SJCRH30 (cell line): ENCODE data around the gene HLX. TPM values are rescaled to one million over a fixed set of nuclear protein-coding genes. Genes with fewer than 3 reads are reported as not detected.
A peak's percentile ranks its signal among the peaks of the same experiment; 100 is the strongest.

Experiments used
- DNase-seq, 2 experiments: peaks; one replicate each; pipeline ENCODE4 v3.0.0-alpha.2; 2015 to 2020
- H3K27ac ChIP-seq: fragments of 250-450 bp; sonication (Bioruptor Pico); 2 replicates; pipeline ENCODE4 v1.5.1; 2020; ENCODE audit warnings: mild to moderate bottlenecking, moderate library complexity
- H3K27me3 ChIP-seq: fragments of 250-450 bp; sonication (Bioruptor Pico); 2 replicates; pipeline ENCODE4 v1.5.1; 2020; ENCODE audit warnings: mild to moderate bottlenecking, moderate library complexity
- H3K36me3 ChIP-seq: fragments of 250-450 bp; sonication (Bioruptor Pico); 2 replicates; pipeline ENCODE4 v1.5.1; 2020; ENCODE audit warnings: mild to moderate bottlenecking, moderate library complexity
- H3K4me1 ChIP-seq: fragments of 250-450 bp; sonication (Bioruptor Pico); 2 replicates; pipeline ENCODE4 v1.5.1; 2020; ENCODE audit warnings: mild to moderate bottlenecking, moderate library complexity
- H3K4me3 ChIP-seq: fragments of 250-450 bp; sonication (Bioruptor Pico); 2 replicates; pipeline ENCODE4 v1.5.1; 2020; ENCODE audit warnings: mild to moderate bottlenecking, moderate library complexity
- H3K9me3 ChIP-seq: fragments of 250-450 bp; sonication (Bioruptor Pico); replicated peaks from 2 replicates; pipeline ENCODE4 v1.5.1; 2020; ENCODE audit warnings: mild to moderate bottlenecking, moderate library complexity
- total RNA-seq: library from RNA; depleted of rRNA; stranded (reverse); fragments of >200 nt; shearing (Covaris generic); gene quantifications from 2 replicates; pipeline ENCODE4 v1.2.3, GENCODE V29; 2014

The HLX gene
- total RNA-seq, 1 experiment from 2014 or later: 15.4 TPM

- Histone ChIP-seq H3K27me3 (no peaks in the 10 kb centered on the region), H3K4me1 (peaks cover 9% of the 10 kb centered on the region), H3K4me3 (no peak overlapping the region), H3K36me3 (peaks cover 13% of the 10 kb centered on the region), H3K27ac (no peak overlapping the region), H3K9me3 (no peaks in the 10 kb centered on the region)
- no peak for DNase-seq
Observed at GRCh38 chr1:220877377-220878095, 1.7 kb upstream of the HLX start.

GRCh38 chr1:220878191-220879075 lies 810 bp upstream of the HLX start:
- H3K4me1 ChIP-seq: peaks cover 9% of the 10 kb centered on the region
- H3K36me3 ChIP-seq: peaks cover 18% of the 10 kb centered on the region
- H3K27ac ChIP-seq: peak overlapping the region; percentile 89
- peak overlapping the region; percentile 92 for H3K4me3 ChIP-seq
- DNase-seq: no peak
- H3K27me3 ChIP-seq: no peaks in the 10 kb centered on the region
- H3K9me3 ChIP-seq: no peaks in the 10 kb centered on the region

GRCh38 chr1:220879509-220880361 lies 492 bp downstream of the HLX start:
- Histone ChIP-seq H3K27ac (peak overlapping the region; percentile 89), H3K4me3 (peak overlapping the region; percentile 92), H3K27me3 (no peaks in the 10 kb centered on the region), H3K9me3 (no peaks in the 10 kb centered on the region), H3K4me1 (peaks cover 2% of the 10 kb centered on the region; the same call in 1 of the 2 replicates), H3K36me3 (peaks cover 31% of the 10 kb centered on the region)
- peak; percentile 59 to 62 for DNase-seq

DNA sequence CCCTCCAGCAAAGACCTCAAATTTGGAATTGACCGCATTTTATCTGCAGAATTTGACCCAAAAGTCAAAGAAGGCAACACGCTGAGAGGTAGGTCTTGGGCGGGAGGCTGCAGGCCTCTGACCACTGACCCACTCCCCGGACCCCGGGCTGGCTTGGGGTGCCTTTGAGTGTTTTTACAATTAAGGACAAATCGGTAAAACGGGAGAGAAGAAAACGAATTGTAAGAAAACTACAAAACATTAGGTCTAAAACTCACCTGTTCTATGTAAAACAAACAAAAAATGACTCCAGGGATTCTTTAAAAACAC lies 1.1 kb downstream of the HLX start:
- Histone ChIP-seq H3K27ac (peak overlapping the region; percentile 89), H3K4me1 (peaks cover 2% of the 10 kb centered on the region; the same call in 1 of the 2 replicates), H3K27me3 (no peaks in the 10 kb centered on the region), H3K36me3 (peaks cover 36% of the 10 kb centered on the region), H3K4me3 (peak overlapping the region; percentile 92), H3K9me3 (no peaks in the 10 kb centered on the region)
- no peak for DNase-seq

DNA sequence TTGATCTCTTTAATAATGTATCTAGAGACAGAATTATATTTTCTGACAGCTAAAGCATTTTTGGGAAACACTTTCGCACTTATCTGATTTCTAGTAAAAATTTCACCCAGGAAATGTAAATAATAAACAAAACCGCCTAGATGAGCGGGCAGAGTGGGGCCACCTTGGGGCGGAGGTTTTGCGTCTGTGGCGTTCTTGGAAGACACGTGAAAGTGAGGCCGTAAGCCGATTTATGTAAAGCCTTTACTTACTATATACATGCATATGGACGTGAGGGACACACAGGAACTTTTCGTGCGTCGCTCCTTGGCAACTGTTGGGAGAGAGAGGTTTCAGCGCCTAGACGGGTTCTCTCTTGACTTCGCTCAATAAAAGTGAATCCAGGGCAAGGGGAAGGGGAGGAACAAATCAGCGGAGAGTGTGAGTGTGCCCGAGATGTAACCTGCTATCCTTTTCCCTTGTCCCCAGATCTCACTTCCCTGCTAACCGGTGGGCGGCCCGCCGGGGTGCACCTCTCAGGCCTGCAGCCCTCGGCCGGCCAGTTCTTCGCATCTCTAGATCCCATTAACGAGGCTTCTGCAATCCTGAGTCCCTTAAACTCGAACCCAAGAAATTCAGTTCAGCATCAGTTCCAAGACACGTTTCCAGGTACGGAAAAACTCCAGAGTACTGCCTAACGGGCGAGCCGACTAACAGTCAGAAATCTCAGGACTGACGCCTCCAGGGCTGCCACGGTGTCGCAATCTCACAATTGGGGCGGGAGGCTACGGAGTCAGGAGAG lies 1.7 kb downstream of the HLX start:
- H3K4me1 ChIP-seq: peaks cover 2% of the 10 kb centered on the region; the same call in 1 of the 2 replicates
- DNase-seq: peak in 1 of 2 experiments; percentile 46
- H3K36me3 ChIP-seq: peaks cover 42% of the 10 kb centered on the region
- peak overlapping the region; percentile 89; the same call in 1 of the 2 replicates for H3K27ac ChIP-seq
- no peaks in the 10 kb centered on the region for H3K27me3 ChIP-seq
- H3K9me3 ChIP-seq: no peaks in the 10 kb centered on the region
- peak overlapping the region; percentile 92 for H3K4me3 ChIP-seq

DNA sequence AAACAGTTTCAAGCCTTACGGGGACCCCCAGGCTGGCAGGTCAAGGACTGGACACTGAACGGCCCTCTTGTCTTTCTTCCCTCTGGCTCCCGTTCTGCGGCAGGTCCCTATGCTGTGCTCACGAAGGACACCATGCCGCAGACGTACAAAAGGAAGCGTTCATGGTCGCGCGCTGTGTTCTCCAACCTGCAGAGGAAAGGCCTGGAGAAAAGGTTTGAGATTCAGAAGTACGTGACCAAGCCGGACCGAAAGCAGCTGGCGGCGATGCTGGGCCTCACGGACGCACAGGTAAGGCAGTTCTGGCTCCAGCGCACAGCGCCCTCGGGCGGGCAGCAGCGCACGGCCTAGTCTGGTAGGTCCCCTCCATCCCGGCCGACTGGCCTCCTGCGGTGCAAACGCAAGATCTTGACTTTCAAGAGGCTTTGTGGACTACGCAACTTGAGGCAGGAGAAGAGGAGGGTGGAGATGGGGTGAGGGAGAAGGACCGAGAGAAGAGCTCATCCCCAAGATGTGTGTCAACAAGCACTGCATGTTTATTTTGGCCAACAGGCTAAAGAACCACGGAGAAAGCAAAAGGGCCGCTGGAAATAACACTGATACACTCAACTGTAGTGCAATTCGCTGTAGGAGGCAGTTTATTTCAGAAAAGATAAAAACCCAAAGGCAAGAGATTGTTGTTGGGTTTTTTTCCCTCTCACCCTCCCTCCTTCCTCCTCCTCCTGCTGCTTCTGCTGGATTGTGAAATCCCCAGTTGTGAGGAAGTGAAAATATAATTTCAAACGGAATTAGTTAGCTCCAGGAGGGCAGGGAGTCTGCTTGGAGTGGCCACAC lies 3.0 kb downstream of the HLX start:
- H3K36me3 ChIP-seq: peaks cover 47% of the 10 kb centered on the region
- DNase-seq: no peak
- no peaks in the 10 kb centered on the region for H3K27me3 ChIP-seq
- no peak overlapping the region for H3K4me3 ChIP-seq
- H3K9me3 ChIP-seq: no peaks in the 10 kb centered on the region
- peaks cover 2% of the 10 kb centered on the region; the same call in 1 of the 2 replicates for H3K4me1 ChIP-seq
- no peak overlapping the region for H3K27ac ChIP-seq

DNA sequence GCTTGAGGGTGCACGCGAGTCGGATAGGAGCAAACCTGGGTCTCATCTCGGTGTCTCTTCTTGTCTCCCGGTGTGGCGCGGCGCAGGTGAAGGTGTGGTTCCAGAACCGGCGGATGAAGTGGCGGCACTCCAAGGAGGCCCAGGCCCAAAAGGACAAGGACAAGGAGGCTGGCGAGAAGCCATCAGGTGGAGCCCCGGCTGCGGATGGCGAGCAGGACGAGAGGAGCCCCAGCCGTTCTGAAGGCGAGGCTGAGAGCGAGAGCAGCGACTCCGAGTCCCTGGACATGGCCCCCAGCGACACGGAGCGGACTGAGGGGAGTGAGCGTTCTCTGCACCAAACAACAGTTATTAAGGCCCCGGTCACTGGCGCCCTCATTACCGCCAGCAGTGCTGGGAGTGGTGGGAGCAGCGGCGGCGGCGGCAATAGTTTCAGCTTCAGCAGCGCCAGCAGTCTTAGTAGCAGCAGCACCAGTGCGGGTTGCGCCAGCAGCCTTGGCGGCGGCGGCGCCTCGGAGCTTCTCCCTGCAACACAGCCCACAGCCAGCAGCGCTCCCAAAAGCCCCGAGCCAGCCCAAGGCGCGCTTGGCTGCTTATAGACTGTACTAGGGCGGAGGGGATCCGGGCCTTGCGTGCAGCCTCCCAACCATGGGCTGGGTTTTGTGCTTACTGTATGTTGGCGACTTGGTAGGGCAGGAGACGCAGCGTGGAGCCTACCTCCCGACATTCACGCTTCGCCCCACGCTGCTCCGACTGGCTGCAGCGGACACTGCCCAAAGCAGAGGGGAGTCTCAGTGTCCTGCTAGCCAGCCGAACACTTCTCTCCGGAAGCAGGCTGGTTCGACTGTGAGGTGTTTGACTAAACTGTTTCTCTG lies 5.1 kb downstream of the HLX start:
- Histone ChIP-seq H3K27me3 (no peaks in the 10 kb centered on the region), H3K27ac (no peak overlapping the region), H3K36me3 (peaks cover 47% of the 10 kb centered on the region), H3K4me3 (no peak overlapping the region), H3K4me1 (no peaks in the 10 kb centered on the region; the same call in 1 of the 2 replicates), H3K9me3 (no peaks in the 10 kb centered on the region)
- DNase-seq: no peak

DNA sequence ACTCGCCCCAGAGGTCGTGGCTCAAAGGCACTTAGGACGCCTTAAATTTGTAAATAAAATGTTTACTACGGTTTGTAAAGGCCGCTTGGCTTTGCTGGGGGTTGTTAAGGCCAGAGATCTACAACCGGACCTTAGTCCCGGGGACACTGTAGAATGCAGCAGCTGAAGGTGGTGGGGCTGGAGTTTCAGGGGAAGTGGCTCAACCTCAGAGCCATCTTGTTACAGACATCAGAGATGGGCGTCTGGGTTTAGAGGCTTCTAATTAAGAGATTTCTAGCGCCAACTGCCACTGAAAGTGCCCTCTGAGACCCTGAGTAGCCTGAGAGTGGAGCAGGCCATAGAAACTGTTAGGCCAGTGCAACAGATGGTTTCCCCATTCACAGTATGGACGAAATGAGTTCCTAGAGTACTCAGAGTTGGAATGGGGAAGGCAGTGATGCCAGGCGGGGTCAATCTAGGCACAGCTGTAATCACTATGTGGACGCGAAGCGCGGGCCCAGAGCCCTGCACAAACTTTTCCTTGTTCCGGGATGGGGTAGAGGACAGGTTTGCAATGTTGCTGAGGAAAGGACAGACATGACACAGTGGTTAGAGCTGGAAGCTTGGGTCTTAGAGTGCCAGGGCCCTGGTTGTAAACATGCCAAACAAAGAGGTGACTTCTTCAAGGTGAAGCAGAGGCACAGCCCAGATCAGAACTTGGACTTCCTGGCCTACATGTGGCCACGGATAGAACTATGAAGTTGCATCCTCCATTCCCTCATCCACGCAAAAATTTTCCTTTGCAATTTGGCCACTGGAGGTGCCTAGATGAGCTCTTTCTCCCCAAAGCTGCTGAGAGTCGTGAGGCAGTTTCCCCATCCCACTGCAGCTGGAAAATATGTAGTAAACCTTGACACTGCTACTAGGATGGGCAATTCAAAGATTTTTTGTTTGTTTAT lies 6.0 kb downstream of the HLX start:
- H3K27ac ChIP-seq: no peak overlapping the region
- peaks cover 47% of the 10 kb centered on the region for H3K36me3 ChIP-seq
- H3K27me3 ChIP-seq: no peaks in the 10 kb centered on the region
- H3K9me3 ChIP-seq: no peaks in the 10 kb centered on the region
- H3K4me3 ChIP-seq: no peak overlapping the region
- H3K4me1 ChIP-seq: no peaks in the 10 kb centered on the region; the same call in 1 of the 2 replicates
- DNase-seq: no peak

GRCh38 chr1:220885971-220886370 lies 6.7 kb downstream of the HLX start:
- Histone ChIP-seq H3K4me1 (no peaks in the 10 kb centered on the region; the same call in 1 of the 2 replicates), H3K9me3 (no peaks in the 10 kb centered on the region), H3K27me3 (no peaks in the 10 kb centered on the region), H3K27ac (no peak overlapping the region), H3K4me3 (no peak overlapping the region), H3K36me3 (peaks cover 47% of the 10 kb centered on the region)
- no peak for DNase-seq

- no peaks in the 10 kb centered on the region for H3K27me3 ChIP-seq
- peaks cover 43% of the 10 kb centered on the region for H3K36me3 ChIP-seq
- no peaks in the 10 kb centered on the region for H3K4me1 ChIP-seq
- no peak overlapping the region for H3K4me3 ChIP-seq
- DNase-seq: no peak
- no peaks in the 10 kb centered on the region for H3K9me3 ChIP-seq
- no peak overlapping the region for H3K27ac ChIP-seq
Observed at GRCh38 chr1:220886470-220887201, 7.4 kb downstream of the HLX start.

- peaks cover 37% of the 10 kb centered on the region for H3K36me3 ChIP-seq
- H3K27me3 ChIP-seq: no peaks in the 10 kb centered on the region
- DNase-seq: no peak
- no peak overlapping the region for H3K27ac ChIP-seq
- H3K9me3 ChIP-seq: no peaks in the 10 kb centered on the region
- no peak overlapping the region for H3K4me3 ChIP-seq
- H3K4me1 ChIP-seq: no peaks in the 10 kb centered on the region
Observed at GRCh38 chr1:220887202-220887519, 7.9 kb downstream of the HLX start.
